Gastroesophageal sphincter (tissue), 3 donors: ENCODE data around the gene MRPS26.

Experiments
- CTCF ChIP-seq, 4 experiments: fragments of 200-600 bp in 2 of 4; fragments of 450-650 bp in 2 of 4; sonication (generic) in 1 of 4; IDR thresholded peaks; one replicate each; pipeline ENCODE4 v1.5.1; 2017 to 2019; ENCODE audit warnings: antibody characterized with exemption in 4 of 4, mild to moderate bottlenecking in 2 of 4, moderate library complexity in 2 of 4
- EP300 ChIP-seq: sonication (generic); formaldehyde crosslinking; IDR thresholded peaks from one replicate; pipeline ENCODE4 v1.6.1; 2017; ENCODE audit warnings: antibody characterized with exemption, mild to moderate bottlenecking
- POLR2A ChIP-seq, 2 donors: fragments of 450-650 bp; IDR thresholded peaks; one replicate each; pipeline ENCODE4 v1.6.1; 2017; ENCODE audit warnings: antibody characterized with exemption in 2 of 2, mild to moderate bottlenecking in 2 of 2, moderate library complexity in 1 of 2
- POLR2AphosphoS5 ChIP-seq: sonication (generic); formaldehyde crosslinking; IDR thresholded peaks from one replicate; pipeline ENCODE4 v1.6.1; 2017; ENCODE audit warnings: antibody characterized with exemption

GRCh38 chr20:3082955-3083952 is 37.4 kb downstream of the MRPS26 start:
- no peak for TF ChIP-seq EP300
- peak in 1 of 2 donors; percentile 8 for TF ChIP-seq POLR2A (IDR thresholded peaks at IDR 0.05)
- TF ChIP-seq CTCF (IDR thresholded peaks at IDR 0.05): no peak
- TF ChIP-seq POLR2AphosphoS5: no peak
